ENCODE measurements around the gene OXTR. TPM values are rescaled to one million over a fixed set of nuclear protein-coding genes. Genes with fewer than 3 reads are reported as not detected.

Gene OXTR
- total RNA-seq, 1 donor from 2014 or later, result 0.55 TPM

GRCh38 chr3:8776406-8776805 lies 7.0 kb upstream of the OXTR start:
- intact Hi-C loops (cut with DNase I), result no loop called here
- DNase-seq (no peak), ATAC-seq (no peak)
- no peaks in the 10 kb centered on the region for H3K27me3 ChIP-seq
- no peaks in the 10 kb centered on the region for H3K36me3 ChIP-seq
- TF ChIP-seq CTCF (IDR thresholded peaks at IDR 0.05), result no peak
- H3K4me3 ChIP-seq, result no peak overlapping the region
- no peaks in the 10 kb centered on the region for H3K4me1 ChIP-seq
- no peak overlapping the region for H3K27ac ChIP-seq
- H3K9me3 ChIP-seq, result no peaks in the 10 kb centered on the region

GRCh38 chr3:8775602-8776001 lies 6.2 kb upstream of the OXTR start:
- no peak for TF ChIP-seq CTCF (IDR thresholded peaks at IDR 0.05)
- no peak for DNase-seq
- H3K9me3 ChIP-seq, result no peaks in the 10 kb centered on the region
- ATAC-seq, result no peak
- no peak overlapping the region for H3K4me3 ChIP-seq
- intact Hi-C loops (cut with DNase I), result no loop called here
- H3K27ac ChIP-seq, result no peak overlapping the region
- no peaks in the 10 kb centered on the region for H3K36me3 ChIP-seq
- no peaks in the 10 kb centered on the region for H3K27me3 ChIP-seq
- no peaks in the 10 kb centered on the region for H3K4me1 ChIP-seq

GRCh38 chr3:8775181-8775580 lies 5.8 kb upstream of the OXTR start:
- Histone ChIP-seq H3K27me3 (no peaks in the 10 kb centered on the region), H3K27ac (no peak overlapping the region)
- no peak for TF ChIP-seq CTCF (IDR thresholded peaks at IDR 0.05)

GRCh38 chr3:8773941-8774542 lies 4.6 kb upstream of the OXTR start:
- TF ChIP-seq CTCF (IDR thresholded peaks at IDR 0.05), result no peak
- DNase-seq, result no peak
- Histone ChIP-seq H3K27ac (no peak overlapping the region), H3K4me1 (peaks cover 6% of the 10 kb centered on the region), H3K27me3 (peaks cover 10% of the 10 kb centered on the region), H3K4me3 (no peak overlapping the region), H3K36me3 (no peaks in the 10 kb centered on the region), H3K9me3 (no peaks in the 10 kb centered on the region)
- intact Hi-C loops (cut with DNase I), result no loop called here
- ATAC-seq, result no peak

More at GRCh38 chr3:8775181-8775580, 5.8 kb upstream of the OXTR start:
- Histone ChIP-seq H3K4me1 (no peaks in the 10 kb centered on the region), H3K4me3 (no peak overlapping the region), H3K36me3 (no peaks in the 10 kb centered on the region), H3K9me3 (no peaks in the 10 kb centered on the region)
- intact Hi-C loops (cut with DNase I), result no loop called here
- DNase-seq, result no peak
- no peak for ATAC-seq

- DNase-seq (no peak), ATAC-seq (no peak)
- H3K4me3 ChIP-seq, result no peak overlapping the region
- TF ChIP-seq CTCF (IDR thresholded peaks at IDR 0.05), result no peak
- H3K27me3 ChIP-seq, result peaks cover 32% of the 10 kb centered on the region
- H3K27ac ChIP-seq, result no peak overlapping the region
- H3K36me3 ChIP-seq, result no peaks in the 10 kb centered on the region
- intact Hi-C loops (cut with DNase I), result no loop called here
- peaks cover 13% of the 10 kb centered on the region for H3K4me1 ChIP-seq
- H3K9me3 ChIP-seq, result no peaks in the 10 kb centered on the region
Observed at GRCh38 chr3:8768364-8769087, 887 bp downstream of the OXTR start.
